Activated CD8-positive, alpha-beta memory T cell treated with anti-CD3 and anti-CD28 coated beads, Interleukin-2, amount 50 U/mL, for 24 hours (primary cell): ENCODE measurements around the gene CNTN4.

Experiments
- DNase-seq: peaks from one replicate; pipeline ENCODE4 v3.0.0-alpha.2; 2020; ENCODE audit errors: extremely low read depth

CNTN4 gene

GRCh38 chr3:2856138-2857133 is 757.8 kb downstream of the CNTN4 start:
- DNase-seq: no peak

- DNase-seq: no peak
Measured at GRCh38 chr3:2860626-2861025, 762.0 kb downstream of the CNTN4 start.

- no peak for DNase-seq
Measured at GRCh38 chr3:2861120-2861519, 762.5 kb downstream of the CNTN4 start.

GRCh38 chr3:2861920-2862319 is 763.3 kb downstream of the CNTN4 start:
- no peak for DNase-seq

GRCh38 chr3:2862366-2862765 is 763.7 kb downstream of the CNTN4 start:
- no peak for DNase-seq

GRCh38 chr3:2863127-2863526 is 764.5 kb downstream of the CNTN4 start:
- no peak for DNase-seq

- DNase-seq: no peak
Measured at GRCh38 chr3:2869905-2870304, 771.2 kb downstream of the CNTN4 start.

- DNase-seq: no peak
Measured at GRCh38 chr3:2870724-2871333, 772.2 kb downstream of the CNTN4 start.

GRCh38 chr3:2872884-2873283 is 774.2 kb downstream of the CNTN4 start:
- no peak for DNase-seq

GRCh38 chr3:2873986-2874385 is 775.3 kb downstream of the CNTN4 start:
- DNase-seq: no peak

- no peak for DNase-seq
Measured at GRCh38 chr3:2875699-2876098, 777.0 kb downstream of the CNTN4 start.

- DNase-seq: no peak
Measured at GRCh38 chr3:2876362-2876761, 777.7 kb downstream of the CNTN4 start.

- no peak for DNase-seq
Measured at GRCh38 chr3:2879023-2879422, 780.4 kb downstream of the CNTN4 start.

GRCh38 chr3:2879587-2879986 is 780.9 kb downstream of the CNTN4 start:
- DNase-seq: no peak

GRCh38 chr3:2880218-2880756 is 781.6 kb downstream of the CNTN4 start:
- no peak for DNase-seq

- DNase-seq: no peak
Measured at GRCh38 chr3:2883283-2883682, 784.6 kb downstream of the CNTN4 start.

GRCh38 chr3:2888592-2888991 is 789.9 kb downstream of the CNTN4 start:
- DNase-seq: no peak

- DNase-seq: no peak
Measured at GRCh38 chr3:2889736-2890135, 791.1 kb downstream of the CNTN4 start.

- DNase-seq: no peak
Measured at GRCh38 chr3:2896308-2896939, 797.8 kb downstream of the CNTN4 start.

- DNase-seq: no peak
Measured at GRCh38 chr3:2897821-2898220, 799.2 kb downstream of the CNTN4 start.

GRCh38 chr3:2898591-2899353 is 800.1 kb downstream of the CNTN4 start:
- no peak for DNase-seq

GRCh38 chr3:2904054-2904453 is 805.4 kb downstream of the CNTN4 start:
- DNase-seq: no peak
